Fibroblast of skin of abdomen (primary cell): ENCODE measurements around the gene RIMKLA.

Source experiments
- DNase-seq: peaks from one replicate; pipeline ENCODE4 v3.0.0-alpha.2; 2013

The RIMKLA gene

DNA sequence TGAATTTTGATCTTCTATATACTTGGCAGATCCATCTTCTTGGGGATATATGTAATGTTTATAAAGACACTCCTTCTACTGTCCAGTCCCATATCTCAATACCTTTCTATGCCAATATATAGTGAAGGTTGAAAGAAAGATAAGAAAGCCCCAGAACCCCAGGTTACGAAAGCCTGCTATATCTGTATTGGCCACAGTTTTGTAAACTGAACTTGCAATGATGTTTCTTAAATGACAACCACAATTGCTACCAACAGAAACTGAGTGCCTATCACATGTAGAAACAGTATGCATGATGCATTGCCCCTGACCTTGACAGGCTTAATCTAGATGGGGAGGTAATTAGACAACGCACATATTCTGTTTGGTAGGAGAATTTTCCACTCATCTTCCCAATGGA is 7.8 kb upstream of the RIMKLA start:
- no peak for DNase-seq

DNA sequence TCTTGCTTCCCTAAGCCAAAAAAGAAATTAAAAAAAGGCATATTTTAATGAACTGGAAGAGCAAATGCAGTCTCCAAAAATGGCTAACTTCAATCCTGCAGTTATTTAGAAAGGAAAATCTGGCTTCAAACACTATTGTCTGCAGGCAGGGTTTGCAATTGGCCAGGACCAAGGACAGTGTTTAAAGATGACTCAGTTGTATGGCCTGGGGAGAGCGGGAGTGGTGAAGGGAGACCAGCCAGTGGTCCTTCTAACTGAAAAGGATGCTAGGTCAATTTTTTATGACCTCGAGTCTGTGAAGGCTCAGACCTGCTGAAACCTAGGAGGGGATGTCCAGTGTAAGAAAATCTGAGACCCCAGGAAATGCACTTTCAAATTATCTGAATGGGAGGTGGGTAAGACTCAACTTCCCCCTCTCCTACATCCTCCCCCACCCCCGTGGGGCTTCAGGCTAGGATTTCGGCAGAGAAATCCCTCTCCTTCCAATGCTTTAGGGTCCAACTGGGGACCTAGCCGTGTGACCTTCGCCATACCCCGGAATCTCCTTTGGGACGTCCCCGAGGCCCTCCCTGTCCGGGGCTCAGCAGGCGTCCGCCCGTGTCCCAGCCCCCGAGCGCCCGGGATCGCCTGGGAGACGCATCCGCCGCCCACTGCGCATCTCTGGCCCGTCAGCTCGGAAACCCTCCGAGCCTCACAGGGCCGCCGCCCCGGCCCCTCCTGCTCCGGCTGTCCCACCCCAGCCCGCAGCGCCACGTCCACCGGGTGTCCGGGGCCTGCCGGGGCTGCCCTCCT is 602 bp upstream of the RIMKLA start:
- peak; percentile 27 for DNase-seq

DNA sequence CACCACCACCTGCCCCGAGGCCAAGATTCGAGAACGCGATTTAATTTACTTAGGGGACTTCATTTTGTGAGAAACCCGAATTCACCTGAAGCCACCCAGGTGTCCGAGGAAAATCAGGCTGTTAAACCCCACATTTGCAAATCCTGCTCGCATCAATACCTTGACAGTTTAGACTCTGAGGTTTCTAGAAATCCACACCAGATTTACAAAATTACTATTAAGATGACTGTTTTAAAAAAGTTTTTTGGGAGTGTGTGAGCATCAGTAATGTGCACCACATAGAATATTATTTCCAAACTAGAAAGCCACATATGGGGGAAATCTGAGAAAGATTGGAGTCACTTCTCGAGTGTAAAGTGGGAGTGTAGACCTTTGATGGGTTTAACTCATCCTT is 685 bp downstream of the RIMKLA start:
- DNase-seq = no peak

GRCh38 chr1:42385283-42385682 is 4.7 kb downstream of the RIMKLA start:
- DNase-seq = peak; percentile 2

GRCh38 chr1:42386051-42386450 is 5.5 kb downstream of the RIMKLA start:
- no peak for DNase-seq

- no peak for DNase-seq
Observed at GRCh38 chr1:42392255-42392654, 11.7 kb downstream of the RIMKLA start.

- DNase-seq = no peak
Observed at GRCh38 chr1:42392967-42393848, 12.6 kb downstream of the RIMKLA start.

- DNase-seq = no peak
Observed at GRCh38 chr1:42399315-42400100, 18.9 kb downstream of the RIMKLA start.

DNA sequence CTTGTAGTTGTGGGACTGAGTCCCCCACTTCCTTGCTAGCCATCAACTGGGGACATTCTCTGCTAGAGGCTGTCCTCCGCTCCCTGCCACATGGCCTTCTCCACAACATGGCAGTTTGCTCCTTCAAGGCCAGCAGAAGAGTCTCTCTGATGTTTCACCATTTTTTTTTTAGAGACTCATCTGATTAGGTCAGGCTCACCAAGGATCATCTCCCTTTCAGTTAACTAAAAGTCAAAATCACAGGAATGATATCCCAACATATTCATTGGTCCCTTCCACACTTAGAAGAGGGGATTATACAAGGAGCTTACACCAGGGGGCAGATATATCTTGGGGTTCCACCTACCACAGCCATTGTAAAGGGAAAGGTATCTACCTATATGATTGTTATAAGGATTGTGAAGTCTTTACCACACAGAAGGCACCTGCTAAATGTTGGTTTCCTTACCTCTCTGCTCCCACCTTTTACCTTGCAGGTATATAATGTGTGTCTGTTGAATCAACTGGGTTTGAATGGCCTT is 23.3 kb downstream of the RIMKLA start:
- DNase-seq = no peak

- no peak for DNase-seq
Observed at GRCh38 chr1:42414551-42415496, 34.2 kb downstream of the RIMKLA start.

DNA sequence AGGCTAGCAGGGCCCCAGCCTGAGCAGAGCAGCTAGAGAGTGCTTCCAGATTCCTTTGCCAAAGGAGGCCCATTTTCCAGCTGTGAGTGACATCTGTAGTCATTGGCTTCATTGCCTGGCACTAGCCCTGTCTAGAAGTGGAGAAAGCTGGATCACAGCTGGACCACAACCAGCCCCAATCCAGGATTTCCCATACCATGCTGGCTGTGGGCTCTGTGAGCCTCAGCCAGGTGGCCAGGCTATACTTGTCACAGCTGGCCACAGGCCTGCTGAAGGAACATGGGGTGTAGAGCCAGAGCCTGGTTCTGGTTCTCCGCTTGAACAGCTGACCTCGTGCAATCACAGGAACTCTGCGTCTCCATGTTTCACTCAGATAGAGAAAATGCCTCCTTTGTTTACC is 36.6 kb downstream of the RIMKLA start:
- DNase-seq = no peak

- DNase-seq = no peak
Observed at GRCh38 chr1:42418516-42418915, 37.9 kb downstream of the RIMKLA start.

- no peak for DNase-seq
Observed at GRCh38 chr1:42419126-42419821, 38.7 kb downstream of the RIMKLA start.

- DNase-seq = no peak
Observed at GRCh38 chr1:42420121-42420520, 39.5 kb downstream of the RIMKLA start.

DNA sequence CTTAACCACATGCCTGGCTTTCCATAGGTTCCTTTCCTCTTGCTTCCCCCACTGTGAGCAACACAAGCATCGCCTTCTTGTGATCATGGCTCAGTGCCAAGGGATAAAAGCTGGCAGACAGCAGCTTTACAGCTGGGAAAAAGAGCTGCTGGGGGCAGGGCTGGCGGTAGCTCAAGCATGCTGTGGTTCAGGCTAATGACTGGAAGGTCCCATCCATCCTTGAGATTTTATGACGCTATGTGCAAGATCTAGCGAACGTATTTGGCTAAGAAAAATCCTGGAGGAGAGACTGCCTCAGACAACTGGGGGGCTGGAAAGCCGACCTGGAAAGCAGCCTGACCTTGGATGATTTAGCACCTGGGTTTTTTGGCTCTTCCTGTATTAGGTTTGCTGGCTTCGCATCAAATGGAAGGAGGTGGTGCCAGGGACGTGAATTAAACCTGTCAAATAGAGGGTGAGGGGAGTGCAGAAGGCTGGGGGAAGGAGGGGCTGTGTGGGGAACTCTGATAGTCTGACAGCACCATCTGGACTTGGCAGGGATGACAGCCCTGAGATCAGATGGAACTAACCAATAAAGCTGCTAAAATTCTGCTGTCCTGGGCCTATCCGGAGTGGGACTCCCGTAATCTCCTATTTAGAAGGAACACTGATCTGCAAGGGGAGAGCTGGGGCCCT is 40.5 kb downstream of the RIMKLA start:
- peak; percentile 100 for DNase-seq

- DNase-seq = peak; percentile 48
Observed at GRCh38 chr1:42422737-42423136, 42.1 kb downstream of the RIMKLA start.

DNA sequence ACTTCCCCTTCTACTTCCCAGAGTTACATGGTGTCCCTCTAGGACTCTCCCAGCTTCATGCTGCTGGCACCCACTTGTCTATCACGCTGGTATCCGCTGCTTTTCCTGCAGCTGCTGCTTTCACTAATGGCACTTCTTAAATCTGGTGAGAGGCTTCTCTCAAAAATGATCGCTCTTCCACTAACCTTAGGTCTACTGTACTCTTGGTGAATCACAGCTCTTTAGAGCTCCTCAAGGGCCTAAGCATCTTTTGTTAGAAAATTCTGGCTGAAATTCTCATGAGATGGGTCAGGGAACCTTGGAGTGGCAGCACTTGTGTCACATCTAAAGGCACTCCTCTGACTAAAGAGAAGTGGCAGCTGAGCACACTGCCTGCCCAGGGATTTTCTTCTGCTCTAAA is 43.1 kb downstream of the RIMKLA start:
- DNase-seq = no peak

DNA sequence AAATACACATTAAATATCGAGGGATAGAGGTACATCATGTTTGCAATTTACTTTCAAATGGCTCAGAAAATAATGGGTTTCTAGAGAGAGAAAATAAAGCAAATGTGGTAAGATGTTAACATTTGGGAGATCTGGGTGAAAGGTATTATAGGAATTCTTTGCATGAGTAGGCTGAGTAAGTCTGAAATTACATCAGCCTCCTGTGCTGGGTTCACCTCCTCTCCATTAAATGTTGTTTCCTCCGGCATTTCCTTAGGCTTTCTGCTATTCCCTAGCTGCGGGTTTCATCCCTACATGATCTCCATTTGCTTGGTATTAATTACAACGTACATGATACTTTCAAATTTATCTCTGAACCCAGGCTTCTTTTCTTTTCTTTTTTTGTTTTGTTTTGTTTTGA is 43.6 kb downstream of the RIMKLA start:
- peak; percentile 65 for DNase-seq

- no peak for DNase-seq
Observed at GRCh38 chr1:42427240-42427639, 46.6 kb downstream of the RIMKLA start.

- DNase-seq = peak; percentile 71
Observed at GRCh38 chr1:42429603-42430002, 49.0 kb downstream of the RIMKLA start.
